Astrocyte of the cerebellum (primary cell): ENCODE measurements around the gene FSTL1.

Experiments
- DNase-seq: peaks from one replicate; pipeline ENCODE4 v3.0.0-alpha.2; 2011; ENCODE audit warnings: low read depth
- H3K4me3 ChIP-seq: 2 replicates; pipeline ENCODE4 v1.5.1; 2011; ENCODE audit warnings: mild to moderate bottlenecking, low read depth, low read length, moderate library complexity
- CTCF ChIP-seq: IDR thresholded peaks from 2 replicates; pipeline ENCODE4 v1.5.1; 2012; ENCODE audit warnings: low read length, low read depth, moderate library complexity, mild to moderate bottlenecking; ENCODE audit errors: missing control alignments
- in situ Hi-C: cut with HindIII; loops from 2 replicates; pipeline ENCODE4 v1.10.0; 2017; ENCODE audit warnings: low sequenced_read_pairs

FSTL1 gene

GRCh38 chr3:120475722-120476377, 25.1 kb upstream of the FSTL1 start:
- in situ Hi-C loops: no loop called here
- H3K4me3 ChIP-seq: no peak overlapping the region
- no peak for DNase-seq
- no peak for TF ChIP-seq CTCF

- DNase-seq: no peak
Observed at GRCh38 chr3:120473896-120474675, 23.3 kb upstream of the FSTL1 start.

GRCh38 chr3:120473389-120473788, 22.6 kb upstream of the FSTL1 start:
- DNase-seq: no peak
- in situ Hi-C loops: no loop called here
- no peak overlapping the region for H3K4me3 ChIP-seq
- TF ChIP-seq CTCF: no peak

More at GRCh38 chr3:120473896-120474675, 23.3 kb upstream of the FSTL1 start:
- H3K4me3 ChIP-seq: no peak overlapping the region
- no peak for TF ChIP-seq CTCF
- in situ Hi-C loops: no loop called here

GRCh38 chr3:120472121-120472844, 21.5 kb upstream of the FSTL1 start:
- in situ Hi-C loops: no loop called here
- no peak for DNase-seq
- H3K4me3 ChIP-seq: no peak overlapping the region
- no peak for TF ChIP-seq CTCF

- H3K4me3 ChIP-seq: no peak overlapping the region
- peak; percentile 67 for DNase-seq
- TF ChIP-seq CTCF: no peak
- in situ Hi-C loops: no loop called here
Observed at GRCh38 chr3:120471643-120472042, 20.9 kb upstream of the FSTL1 start.

GRCh38 chr3:120470870-120471269, 20.1 kb upstream of the FSTL1 start:
- DNase-seq: no peak
- TF ChIP-seq CTCF: no peak
- in situ Hi-C loops: no loop called here
- no peak overlapping the region for H3K4me3 ChIP-seq
